Measurements from ENCODE around the gene EDN1. TPM values are rescaled to one million over a fixed set of nuclear protein-coding genes. Genes with fewer than 3 reads are reported as not detected.

Gene EDN1
- total RNA-seq, 1 donor from 2014 or later: 35.0 TPM

DNA sequence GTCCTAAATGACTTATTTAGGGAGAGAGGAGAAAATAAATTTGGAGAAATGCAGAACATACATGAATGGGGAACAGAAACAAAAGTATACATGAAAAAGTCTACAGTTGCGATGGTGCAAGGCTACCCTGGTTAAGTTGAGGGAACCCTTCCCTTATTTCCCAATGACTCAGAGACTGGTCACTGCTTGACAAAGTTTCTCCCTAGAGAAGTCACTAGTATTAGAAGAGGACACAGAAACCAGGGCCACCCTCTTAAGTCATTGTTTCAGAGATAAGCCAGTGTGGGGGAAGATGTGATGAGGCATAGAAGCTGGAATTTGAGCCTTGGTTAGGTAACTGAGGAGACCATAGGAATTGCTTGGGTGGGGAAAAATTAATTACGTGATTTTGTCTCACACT lies 24.4 kb upstream of the EDN1 start:
- no peak for DNase-seq (ENCODE audit: low spot score)
- peak; percentile 46 for ATAC-seq
- intact Hi-C loops (cut with DNase I): no loop called here

DNA sequence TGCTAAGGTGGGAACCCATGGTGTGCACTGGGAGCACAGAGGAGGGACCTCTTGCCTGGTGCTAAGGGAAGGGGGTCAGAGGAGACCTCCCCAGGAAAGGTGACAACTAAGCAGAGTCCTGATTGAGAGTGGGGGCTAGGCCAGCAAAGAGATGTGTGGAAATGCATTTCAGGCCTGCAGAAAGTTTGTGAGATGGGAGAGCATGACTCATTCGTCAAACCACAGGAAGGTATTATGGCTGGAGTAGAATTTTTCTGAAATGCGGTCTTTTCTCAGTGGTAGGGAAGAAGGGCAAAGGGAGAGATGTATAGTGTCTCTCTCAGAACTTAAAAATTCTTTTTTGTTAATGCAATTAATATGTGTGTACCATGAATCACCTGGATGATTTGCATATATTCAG lies 23.6 kb upstream of the EDN1 start:
- no peak for ATAC-seq
- DNase-seq (ENCODE audit: low spot score): no peak
- intact Hi-C loops (cut with DNase I): no loop called here

GRCh38 chr6:12269110-12269509 lies 21.1 kb upstream of the EDN1 start:
- DNase-seq (ENCODE audit: low spot score) (no peak), ATAC-seq (no peak)
- intact Hi-C loops (cut with DNase I): no loop called here

DNA sequence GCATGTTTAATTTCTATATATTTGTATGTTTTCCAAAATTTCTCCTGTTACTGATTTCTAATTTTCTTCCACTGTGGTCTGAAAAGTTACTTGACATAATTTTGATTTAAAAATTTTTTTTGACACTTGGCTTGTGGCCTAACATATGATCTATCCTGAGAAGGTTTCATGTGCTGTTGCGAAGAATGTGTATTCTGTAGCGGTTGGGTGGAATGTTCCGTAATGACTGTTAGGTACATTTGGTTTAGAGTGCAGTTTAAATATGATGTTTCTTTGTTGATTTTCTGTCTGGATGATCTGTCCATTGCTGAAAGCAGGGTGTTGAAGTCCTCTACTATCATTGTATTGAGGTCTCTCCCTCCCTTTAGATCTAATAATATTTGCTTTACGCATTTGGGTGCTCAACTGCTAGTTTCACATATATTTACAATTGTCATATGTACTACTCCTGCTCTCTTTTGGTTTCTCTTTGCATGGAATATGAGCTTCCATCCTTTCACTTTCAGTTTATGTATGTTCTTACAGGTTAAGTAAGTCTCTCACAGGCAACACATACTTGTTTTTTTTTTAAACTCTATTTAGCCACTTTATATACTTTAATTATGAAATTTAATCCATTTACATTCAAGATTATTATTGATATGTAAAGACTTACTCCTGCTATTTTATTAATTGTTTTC lies 19.5 kb upstream of the EDN1 start:
- intact Hi-C loops (cut with DNase I): no loop called here
- ATAC-seq: no peak
- no peak for DNase-seq (ENCODE audit: low spot score)

- no peak for ATAC-seq
- no peak for DNase-seq (ENCODE audit: low spot score)
- intact Hi-C loops (cut with DNase I): no loop called here
These were observed 18.6 kb upstream of the EDN1 start for GRCh38 chr6:12271594-12271993.

DNA sequence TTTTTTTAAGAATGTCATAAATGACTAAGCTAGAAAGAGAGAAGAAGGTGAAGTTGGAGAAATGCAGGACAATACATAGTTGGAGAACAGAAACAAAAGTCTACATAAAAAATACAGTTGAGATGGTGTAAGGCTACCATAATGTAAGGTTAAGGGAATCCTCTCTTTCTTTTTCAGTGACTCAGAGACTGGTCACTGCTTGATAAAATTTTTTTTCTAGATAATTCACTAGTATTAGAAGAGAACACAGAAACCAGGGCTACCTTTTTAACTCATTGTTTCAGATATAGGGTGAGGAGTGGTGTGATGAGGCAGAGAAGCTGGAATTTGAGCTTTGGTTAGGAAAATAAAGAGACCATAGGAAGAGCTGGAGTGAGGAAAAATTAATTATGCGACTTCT lies 18.2 kb upstream of the EDN1 start:
- no peak for ATAC-seq
- intact Hi-C loops (cut with DNase I): no loop called here
- DNase-seq (ENCODE audit: low spot score): no peak

DNA sequence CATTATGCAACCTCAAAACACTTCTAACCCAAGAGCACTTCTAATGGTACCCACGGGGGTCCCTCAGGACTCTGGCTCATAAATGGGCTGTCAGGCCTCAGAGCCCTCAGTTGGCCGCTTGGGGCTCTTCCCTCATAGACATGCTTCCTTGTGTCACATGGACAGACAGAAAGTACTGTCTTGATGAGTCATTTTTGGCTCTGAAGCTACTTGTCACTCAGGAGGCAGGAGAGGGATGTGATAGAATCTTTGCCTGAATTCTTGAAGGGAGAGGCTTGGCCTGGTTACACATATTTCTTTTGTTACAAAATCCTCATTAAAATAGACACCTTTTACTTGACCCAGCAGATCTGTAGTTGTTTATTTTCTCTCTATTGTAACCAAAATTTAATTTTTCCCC lies 15.1 kb upstream of the EDN1 start:
- no peak for DNase-seq (ENCODE audit: low spot score)
- intact Hi-C loops (cut with DNase I): no loop called here
- no peak for ATAC-seq

DNA sequence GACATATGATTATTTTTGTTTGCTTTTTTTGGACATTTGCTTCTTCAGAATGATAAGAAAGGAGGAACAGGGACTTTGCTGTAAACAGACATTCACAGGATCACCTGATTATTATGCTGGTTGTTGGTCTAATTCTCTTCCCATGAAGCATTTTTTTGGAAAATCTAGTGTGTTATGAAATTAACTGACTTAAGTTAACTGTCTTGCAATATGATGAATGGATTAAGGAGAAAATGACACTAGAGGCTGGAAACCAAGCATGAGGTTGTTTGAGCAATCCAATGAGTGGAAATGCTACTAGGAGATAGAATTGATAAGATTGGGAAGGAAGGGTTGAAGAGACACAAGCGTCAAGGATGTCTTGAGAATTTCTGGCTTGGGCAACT lies 13.2 kb upstream of the EDN1 start:
- ATAC-seq: no peak
- no peak for DNase-seq (ENCODE audit: low spot score)
- intact Hi-C loops (cut with DNase I): no loop called here

GRCh38 chr6:12277386-12277785 lies 12.8 kb upstream of the EDN1 start:
- intact Hi-C loops (cut with DNase I): no loop called here
- no peak for ATAC-seq
- no peak for DNase-seq (ENCODE audit: low spot score)

GRCh38 chr6:12278915-12279314 lies 11.2 kb upstream of the EDN1 start:
- DNase-seq (ENCODE audit: low spot score) (no peak), ATAC-seq (no peak)
- intact Hi-C loops (cut with DNase I): no loop called here

DNA sequence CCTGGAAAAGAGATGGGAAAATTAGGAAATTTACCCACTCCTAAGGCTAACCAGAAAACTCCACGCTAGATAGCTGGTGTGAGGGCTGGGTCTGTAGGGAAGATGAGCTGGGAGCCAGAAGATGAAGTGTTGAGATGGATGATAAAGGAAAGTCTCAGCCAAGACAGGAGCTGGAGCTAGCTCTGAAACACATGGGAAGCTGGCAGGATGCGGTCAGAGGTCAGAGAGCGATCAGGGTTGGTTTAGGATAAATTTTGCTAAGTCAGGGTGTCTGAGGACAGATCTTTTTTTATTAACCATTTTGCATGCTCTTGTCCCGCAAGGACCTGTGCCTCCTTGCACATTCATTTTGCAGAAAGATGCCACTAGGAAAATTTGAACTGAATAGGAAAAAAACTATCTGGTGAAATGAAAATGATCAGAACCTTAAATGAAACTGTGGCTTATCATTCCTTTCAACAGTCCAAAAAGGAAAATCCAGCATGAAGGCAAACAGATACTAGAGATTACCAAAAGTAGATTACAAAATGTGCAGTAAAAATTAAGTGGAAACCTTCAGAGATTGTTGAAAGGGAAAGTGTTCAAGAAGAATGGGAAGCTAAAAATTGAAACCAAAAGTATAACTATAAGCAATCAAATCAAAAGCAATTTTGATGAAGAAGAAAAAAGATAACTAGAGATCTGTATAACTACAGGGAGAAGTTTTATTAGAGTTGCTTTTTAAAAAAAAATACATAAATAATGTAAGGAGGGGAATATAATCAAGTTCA lies 10.7 kb upstream of the EDN1 start:
- intact Hi-C loops (cut with DNase I): no loop called here
- no peak for DNase-seq (ENCODE audit: low spot score)
- ATAC-seq: no peak

- ATAC-seq (no peak), DNase-seq (ENCODE audit: low spot score) (no peak)
- intact Hi-C loops (cut with DNase I): no loop called here
These were observed 9.7 kb upstream of the EDN1 start for GRCh38 chr6:12280458-12280857.

DNA sequence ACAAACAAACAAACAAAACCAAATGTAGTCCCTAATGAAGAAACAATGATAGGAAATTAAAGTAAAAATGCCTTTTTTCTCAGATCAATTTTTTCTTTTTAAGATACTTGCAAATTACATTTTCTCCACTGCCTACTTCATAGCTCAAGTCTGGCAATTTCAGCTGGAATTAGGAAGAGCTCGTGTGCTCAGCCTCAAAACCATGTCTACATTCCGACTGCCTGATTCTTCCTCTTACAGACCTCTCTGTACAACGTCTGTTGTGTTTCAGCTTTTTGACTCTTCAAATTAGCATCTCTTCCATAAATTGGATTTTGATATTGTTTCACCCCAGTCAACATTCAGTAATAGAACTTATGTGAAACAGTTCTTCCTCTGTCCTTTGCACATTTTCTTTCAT lies 9.3 kb upstream of the EDN1 start:
- ATAC-seq (no peak), DNase-seq (ENCODE audit: low spot score) (no peak)
- intact Hi-C loops (cut with DNase I): no loop called here

DNA sequence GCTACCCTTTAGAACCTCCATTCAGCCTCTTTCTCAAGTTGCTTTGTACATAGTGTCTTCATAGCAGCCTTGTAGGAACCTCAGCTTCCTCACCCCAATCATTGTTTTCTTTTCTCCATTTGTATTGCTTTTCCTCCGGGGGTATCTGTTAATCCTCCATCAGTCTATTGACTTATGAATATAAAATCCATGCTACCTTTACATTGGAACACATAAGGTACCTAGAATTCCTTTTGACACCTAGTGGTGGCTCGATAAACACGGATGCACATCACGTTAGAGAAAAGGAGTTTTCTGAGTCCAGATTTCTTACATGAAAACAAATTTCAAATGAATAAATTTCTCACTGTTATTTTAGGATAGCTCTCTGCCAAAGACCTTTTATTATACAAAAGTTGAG lies 6.3 kb upstream of the EDN1 start:
- DNase-seq (ENCODE audit: low spot score) (no peak), ATAC-seq (no peak)
- intact Hi-C loops (cut with DNase I): no loop called here

GRCh38 chr6:12286373-12287110 lies 3.6 kb upstream of the EDN1 start:
- intact Hi-C loops (cut with DNase I): no loop called here
- DNase-seq (ENCODE audit: low spot score) (no peak), ATAC-seq (no peak)

DNA sequence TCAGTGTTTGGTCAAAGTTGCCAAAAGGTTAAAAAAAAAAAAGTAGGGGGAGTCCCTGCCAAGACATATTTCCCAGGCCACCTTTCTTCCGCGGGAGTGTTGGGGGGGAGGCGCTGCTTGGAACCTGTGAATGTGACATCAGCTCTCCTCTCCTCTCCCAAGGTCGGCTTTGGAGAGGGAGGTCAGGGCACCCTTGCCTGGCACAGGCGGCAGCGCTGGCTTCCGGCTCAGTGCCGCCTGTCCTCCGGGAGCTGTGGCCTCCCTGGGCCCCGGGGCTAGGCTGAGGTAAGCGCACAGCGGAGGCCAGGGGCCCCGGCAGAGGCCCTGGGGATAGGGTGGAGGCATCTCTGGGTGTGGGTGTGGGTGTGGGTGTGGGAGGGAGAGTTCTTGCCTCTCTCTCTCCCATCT lies 1.9 kb upstream of the EDN1 start:
- intact Hi-C loops (cut with DNase I): no loop called here
- no peak for DNase-seq (ENCODE audit: low spot score)
- ATAC-seq: no peak

DNA sequence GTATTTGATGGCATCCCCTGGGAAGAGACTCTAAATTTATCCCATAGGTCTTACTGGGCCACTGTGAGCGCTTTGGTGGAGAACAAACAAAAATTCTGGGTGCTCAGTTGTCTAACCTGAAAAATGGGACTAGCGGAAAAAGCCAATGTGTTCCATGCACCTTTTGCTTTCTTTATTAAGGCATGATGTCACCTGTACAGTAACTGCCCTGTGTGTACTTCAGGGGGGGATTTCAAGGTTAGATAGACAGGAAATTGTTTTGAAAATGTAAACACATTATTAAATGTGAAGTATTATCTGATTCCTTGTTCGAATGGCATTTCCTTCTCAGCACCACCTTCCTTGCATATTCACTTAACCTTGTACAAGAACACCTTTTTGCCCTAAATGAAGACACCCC lies 1.2 kb upstream of the EDN1 start:
- ATAC-seq (no peak), DNase-seq (ENCODE audit: low spot score) (no peak)
- intact Hi-C loops (cut with DNase I): no loop called here

DNA sequence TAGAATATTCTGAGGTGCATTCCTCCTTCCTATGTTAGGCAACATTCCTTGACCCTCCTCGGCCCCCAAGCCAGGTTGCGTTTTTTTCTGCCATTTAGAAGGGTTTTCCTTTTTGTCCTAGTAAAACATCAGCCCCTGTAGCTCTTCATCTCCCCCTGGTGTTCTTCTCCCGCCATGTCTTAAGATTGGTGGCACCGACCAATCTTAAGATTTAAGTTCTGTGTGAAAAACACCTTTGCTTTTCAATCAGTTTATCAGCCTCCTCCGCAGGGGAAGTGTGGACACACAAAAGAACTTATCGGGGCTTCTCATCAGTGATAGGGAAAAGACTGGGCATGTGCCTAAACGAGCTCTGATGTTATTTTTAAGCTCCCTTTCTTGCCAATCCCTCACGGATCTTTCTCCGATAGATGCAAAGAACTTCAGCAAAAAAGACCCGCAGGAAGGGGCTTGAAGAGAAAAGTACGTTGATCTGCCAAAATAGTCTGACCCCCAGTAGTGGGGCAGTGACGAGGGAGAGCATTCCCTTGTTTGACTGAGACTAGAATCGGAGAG lies 719 bp upstream of the EDN1 start:
- ATAC-seq (peak; percentile 68), DNase-seq (ENCODE audit: low spot score) (no peak)
- intact Hi-C loops (cut with DNase I): no loop called here

GRCh38 chr6:12291071-12291838 lies 1.1 kb downstream of the EDN1 start:
- ATAC-seq (no peak), DNase-seq (ENCODE audit: low spot score) (no peak)
- intact Hi-C loops (cut with DNase I): no loop called here

All from sciatic nerve (tissue), 2 donors.